Stimulated activated CD8-positive, alpha-beta memory T cell treated with anti-CD3 and anti-CD28 coated beads, Interleukin-12 subunit alpha, Interleukin-12 subunit beta, amount 100 ng/mL, for 1 hour (primary cell): ENCODE results near the gene FNDC3B.
"Not testable (repeated sequence)": the region's sequence is repeated elsewhere in the genome, so short reads cannot be mapped to it uniquely, and the experiment has no call there.

ENCODE experiments used
- DNase-seq: peaks from one replicate; pipeline ENCODE4 v3.0.0-alpha.2; 2020; ENCODE audit warnings: low read depth

FNDC3B gene

DNA sequence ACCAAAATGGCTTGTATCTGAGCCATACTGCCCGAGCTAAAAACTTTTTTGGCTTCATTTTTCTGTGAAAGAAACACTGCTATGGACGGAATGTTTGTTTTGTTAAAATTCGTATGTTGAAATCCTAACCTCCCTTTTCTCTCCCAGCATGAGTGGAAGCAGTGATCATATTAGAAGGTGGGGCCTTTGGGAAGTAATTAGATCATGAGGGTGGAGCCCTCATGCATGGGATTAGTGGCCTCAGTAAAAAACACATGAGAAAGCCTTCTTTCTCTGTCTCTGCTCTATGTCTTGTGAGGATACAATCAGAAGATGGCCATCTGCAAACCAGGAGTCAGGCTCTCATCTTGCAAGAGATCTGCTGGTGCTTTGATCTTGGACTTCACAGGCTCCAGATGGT is 7.4 kb upstream of the FNDC3B start:
- no peak for DNase-seq

DNA sequence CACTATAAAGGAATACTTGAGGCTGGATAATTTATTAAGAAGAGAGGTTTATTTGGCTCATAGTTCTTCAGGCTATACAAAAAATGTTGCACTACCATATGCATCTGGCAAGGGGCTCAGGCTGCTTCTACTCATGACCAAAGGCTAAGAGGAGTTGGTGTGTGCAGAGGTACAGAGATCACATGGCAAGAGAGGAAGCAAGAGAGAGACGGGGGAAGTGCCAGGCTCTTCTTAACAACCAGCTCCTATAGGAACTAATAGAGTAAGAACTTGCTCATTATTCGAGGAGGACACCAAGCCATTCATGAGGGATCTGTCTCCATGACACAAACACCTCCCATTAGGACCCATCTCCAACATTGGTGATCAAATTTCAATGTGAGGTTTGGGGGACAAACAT is 6.0 kb upstream of the FNDC3B start:
- no peak for DNase-seq

DNA sequence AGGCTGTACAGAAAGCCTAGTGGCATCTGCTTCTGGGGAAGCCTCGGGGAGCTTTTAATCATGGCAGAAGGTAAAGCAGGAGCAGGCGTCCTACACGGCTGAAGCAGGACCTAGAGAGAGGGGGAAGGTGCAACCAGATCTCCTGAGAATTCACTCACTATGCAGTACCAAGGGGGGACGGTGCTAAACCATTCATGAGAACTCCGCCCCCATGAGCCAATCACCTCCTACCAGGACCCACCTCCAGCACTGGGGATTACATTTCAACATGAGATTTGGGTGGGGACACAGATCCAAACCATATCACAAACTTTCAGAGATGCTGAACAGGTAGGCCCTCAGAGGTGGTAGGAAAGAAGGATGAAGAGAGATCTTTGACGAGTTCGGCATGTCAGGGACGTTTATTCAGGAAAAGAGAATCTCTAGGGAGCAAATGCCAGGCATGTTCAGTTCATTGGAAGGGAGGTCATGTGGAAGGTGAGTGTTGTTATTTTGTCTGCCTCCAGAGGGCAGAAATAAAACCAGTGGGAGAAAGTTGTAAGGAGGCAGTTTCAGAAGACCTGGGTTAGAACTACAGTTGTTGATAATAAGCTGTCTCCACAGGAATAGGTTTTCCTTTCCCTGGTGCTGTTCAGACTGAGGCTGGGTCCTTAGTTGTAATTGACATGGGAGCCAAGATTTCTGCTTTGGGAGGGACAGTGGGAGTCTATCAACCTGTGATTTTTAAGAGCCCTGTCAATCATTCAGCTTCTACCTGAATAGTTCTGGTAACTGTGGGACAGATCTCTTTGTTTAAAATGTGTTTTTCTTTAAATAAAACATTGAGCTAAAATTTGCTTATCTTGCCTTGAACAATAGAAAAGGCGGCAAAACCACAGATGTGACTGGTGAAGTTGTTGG is 4.3 kb upstream of the FNDC3B start:
- no peak for DNase-seq

DNA sequence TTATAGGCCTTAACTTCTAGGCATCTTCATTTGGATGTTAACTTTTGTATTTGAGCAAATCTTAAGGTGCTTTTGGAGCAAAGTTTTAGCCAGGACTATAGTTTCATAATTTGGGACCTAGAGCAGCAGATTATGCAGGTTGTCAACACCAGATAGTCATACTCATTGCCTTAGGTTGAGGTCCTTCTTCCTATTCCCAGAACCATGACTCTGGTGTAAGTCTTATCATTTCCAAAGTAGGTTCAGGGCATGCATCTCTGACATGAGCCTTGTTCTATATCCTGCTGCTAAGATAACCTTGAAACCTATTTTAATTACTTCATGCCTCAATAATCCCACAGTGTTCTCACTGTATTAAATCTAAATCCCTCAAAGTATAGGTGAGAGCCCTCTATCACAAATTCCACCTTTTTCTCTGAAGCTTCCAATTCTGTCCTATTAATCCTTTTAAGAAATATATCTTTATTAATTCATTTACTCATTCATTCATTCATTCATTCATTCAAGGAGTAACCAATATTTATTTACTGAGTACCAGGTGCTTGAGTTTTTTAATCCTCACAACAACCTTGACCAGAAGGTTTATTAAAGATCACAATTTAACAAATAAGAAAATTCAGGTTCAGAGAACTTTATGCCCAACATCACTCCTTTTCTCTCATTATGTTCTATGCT is 2.7 kb upstream of the FNDC3B start:
- no peak for DNase-seq

DNA sequence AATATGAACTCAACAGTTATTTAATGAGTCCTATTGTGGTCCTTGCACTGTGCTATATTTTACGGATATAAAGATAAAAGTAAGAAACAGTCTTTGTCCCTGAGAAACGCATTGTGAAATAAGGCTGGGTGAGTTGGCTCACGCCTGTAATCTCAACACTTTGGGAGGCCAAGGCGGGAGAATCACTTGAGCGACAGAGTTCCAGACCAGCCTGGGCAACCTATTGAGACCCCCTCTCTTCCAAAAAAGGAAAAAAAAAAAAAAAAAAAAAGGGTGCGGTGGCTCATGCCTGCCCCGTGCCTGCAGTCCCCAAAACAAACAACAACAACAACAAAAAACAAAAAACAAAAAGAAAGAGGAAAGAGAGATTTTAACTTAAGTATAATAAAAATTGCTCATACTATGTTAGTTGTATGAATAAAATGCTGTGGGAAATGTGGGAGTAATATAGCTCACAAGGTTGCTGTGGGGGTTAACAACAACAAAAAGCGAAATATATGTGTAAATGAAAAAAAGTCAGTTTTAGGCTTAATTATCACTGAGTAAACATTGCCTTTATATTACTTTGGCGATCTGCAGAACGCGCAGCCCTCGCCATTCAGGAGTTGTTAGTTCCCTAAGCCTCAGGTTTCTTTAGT is 461 bp upstream of the FNDC3B start:
- no peak for DNase-seq

DNA sequence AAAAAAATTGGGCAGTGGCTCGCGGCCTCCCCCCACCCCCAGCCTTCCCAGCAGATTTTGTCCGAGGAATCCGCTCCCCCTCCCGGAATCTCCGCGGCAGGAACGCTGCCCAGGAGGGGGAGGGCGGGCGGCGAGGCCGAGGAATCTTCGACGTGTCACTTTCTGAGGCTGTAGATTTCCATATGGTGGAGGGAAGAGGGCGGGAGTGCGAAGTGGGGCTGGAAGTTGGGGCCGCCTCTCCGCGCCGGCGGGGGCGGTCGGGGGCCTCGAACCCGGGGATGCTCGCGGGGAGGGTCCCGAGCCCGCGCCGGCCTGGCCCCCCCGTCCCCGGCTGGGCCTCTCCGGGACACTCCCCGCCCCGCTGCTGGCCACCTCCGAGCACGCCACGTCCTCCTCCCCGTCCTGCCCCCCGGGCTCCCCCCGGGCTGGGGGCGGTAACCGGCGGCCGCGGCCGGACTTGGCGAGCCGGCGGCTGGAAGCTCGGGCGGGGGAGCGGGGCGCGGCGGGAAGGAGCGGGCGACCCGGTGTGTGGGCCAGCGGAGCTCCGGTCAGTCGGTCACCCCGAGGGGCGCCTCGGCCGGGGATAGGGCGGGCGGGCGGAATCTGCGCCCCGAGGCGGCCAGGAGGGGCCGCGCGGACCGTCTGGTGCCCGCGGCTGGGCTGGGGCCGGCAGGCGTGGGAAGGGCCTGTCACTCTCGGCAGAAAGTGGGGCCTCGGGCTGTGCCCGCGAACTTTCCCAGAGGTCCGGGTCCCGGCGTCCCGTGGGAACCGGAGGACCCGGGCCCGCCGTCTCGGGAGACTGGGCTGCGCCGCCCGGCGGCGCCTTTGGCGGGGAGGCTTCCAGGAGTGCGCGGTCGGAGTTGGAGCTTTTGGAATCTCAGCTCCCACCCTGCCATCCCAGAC is 951 bp downstream of the FNDC3B start:
- DNase-seq: no peak

DNA sequence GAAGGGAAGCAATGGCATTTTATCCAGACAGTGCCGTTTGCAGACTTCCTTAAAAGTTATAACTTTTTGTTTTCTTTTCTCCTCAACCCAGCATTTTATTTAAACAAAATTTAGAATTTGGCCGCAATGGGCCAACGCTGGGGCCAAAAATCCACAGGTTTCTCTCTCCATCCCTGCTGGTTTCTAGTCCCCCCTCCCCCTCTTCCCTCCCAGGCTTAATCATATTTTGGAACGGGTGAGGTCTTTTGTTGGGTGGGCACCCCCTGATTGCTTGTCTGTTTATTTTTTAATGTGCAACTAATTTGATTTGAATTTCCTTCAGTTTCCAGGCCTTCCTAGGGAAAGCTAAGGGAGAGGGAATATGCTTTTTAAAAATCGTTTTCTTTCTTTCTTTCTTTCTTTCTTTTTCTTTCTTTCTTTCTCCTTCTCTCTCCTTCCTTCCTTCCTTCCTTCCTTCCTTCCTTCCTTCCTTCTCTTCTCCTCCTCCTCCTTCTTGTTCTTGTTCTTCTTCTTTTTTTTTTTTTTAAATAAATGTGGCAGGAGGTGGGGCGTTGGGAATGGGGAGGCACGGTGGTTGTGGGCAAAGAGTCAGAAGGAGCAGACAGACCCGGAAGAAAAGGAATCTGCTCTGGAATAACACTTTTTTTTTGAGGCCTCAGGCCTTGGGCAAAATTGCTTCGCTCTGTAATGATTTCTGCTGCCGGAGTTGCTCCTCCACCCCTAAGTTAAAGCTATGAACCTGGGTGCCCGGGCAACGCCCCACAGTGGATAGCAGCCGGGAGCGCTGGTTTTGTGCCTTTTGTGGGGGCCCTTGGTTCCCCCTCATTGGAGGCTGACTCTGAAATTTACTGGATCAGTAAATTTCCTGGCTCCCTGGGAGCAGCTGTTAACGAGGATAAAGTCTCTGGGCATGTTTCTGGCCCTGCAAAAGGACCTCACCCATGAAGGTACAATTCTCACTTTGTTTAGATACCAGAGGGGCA is 1.9 kb downstream of the FNDC3B start:
- DNase-seq: no peak

DNA sequence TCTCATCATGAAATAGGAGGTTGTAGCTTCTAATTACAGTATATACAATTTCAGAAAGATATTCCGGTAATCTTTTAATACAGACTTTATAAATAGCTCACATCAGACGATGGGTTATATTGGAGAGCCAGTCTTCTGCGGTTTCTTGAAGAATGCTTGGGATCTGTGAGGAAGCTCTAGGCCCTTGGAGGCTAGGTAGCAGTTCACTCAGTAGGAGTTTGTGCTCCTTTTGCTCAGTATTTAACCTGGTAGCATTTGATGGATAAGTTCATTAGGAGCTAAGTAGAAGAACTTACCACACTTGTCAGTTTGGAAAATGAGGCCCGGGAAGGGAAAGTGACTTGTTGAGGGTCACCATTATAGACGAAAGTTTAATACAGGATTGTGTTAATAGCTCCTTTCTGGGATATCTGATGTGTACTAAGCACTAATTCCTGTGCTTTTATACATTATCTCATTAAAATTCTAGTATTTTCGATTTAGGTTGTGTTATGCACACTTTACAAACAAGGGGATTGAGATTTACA is 2.8 kb downstream of the FNDC3B start:
- DNase-seq: no peak

DNA sequence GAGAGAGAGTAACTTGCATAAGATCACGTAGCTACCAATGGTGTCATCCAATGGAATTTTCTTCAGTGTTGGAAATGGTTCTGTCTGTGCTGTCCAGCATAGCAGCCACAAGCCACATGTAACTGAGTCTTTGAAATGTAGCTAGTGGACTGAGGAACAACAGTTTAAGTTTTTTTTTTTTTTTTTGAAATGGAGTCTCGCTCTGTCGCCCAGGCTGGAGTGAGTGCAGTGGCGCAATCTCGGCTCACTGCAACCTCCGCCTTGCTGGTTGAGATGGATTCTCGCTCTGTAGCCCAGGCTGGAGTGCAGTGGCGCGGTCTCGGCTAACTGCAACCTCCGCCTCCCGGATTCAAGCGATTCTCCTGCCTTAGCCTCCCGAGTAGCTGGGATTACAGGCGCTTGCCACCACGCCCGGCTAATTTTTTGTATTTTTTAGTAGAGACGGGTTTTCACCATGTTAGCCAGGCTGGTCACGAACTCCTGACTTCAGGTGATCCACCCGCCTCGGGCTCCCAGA is 3.3 kb downstream of the FNDC3B start:
- DNase-seq: not testable (repeated sequence)

DNA sequence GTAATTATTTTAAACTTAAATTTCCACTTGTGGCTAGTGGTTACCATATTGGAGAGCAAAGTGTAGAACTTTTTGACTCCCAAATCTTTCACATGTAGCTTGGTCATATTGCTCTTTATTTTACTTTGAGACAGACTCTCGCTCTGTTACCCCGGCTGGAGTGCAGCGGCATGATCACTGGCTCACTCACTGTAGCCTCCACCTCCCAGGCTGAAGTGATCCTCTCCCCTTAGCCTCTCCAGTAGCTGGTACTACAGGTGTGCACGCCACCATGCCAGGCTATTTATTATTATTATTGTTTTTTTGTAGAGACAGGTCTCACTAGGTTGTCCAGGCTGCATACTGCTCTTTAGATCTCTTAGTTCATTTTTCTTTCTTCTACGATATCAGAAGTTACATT is 3.9 kb downstream of the FNDC3B start:
- DNase-seq: no peak

DNA sequence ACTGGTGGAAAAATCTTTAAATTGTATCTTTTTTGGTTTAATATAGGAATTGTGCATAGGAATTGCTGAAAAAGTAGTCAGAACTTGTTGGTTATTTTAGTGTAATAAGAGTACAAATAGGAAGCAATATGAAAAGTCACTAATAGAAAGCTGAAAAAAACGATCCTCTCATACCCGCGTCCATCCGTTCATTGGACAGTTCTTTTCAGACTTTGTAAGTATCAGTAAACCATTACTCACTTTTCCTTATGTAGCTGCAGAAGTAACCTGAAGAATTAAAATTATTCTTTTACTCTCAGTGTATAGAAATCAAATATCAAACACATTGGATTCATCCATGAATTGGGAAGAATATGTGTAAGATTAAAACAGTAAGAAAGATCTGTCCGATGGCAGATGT is 4.4 kb downstream of the FNDC3B start:
- no peak for DNase-seq

DNA sequence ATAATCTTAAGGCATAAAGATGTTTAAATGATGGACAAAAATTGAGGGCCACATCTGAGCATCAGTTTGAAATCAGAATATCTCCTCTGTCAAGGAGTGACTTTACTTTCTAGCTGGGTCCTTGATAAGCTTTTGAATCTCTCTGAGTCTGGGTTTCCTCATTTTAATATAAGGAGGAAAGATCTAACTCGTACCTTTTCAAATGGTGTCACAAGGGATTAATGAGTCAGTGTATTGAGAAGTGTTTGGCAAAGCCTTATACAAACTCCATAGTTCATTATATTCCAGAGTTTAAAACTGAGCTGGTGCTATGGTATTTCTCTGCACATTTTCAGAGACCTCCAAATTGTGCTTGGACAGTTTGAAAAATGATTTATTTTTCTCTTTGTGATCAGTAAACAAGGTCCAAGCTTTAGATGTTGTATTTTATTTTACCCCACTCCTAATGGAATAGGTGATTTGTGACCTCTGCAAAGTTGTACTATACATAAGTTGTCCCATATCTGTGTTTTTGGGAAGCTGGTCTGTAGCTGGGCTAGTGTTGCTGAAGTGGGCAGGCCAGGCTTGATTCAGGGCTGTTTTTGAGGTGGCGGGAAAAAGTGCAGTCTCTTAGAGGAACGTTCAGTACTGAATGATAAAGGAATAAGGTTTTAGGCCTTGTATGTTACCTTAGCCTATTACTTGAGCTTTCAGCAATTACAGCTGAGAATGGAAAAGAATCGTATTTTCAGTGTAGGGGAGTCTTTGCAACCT is 5.6 kb downstream of the FNDC3B start:
- DNase-seq: no peak

DNA sequence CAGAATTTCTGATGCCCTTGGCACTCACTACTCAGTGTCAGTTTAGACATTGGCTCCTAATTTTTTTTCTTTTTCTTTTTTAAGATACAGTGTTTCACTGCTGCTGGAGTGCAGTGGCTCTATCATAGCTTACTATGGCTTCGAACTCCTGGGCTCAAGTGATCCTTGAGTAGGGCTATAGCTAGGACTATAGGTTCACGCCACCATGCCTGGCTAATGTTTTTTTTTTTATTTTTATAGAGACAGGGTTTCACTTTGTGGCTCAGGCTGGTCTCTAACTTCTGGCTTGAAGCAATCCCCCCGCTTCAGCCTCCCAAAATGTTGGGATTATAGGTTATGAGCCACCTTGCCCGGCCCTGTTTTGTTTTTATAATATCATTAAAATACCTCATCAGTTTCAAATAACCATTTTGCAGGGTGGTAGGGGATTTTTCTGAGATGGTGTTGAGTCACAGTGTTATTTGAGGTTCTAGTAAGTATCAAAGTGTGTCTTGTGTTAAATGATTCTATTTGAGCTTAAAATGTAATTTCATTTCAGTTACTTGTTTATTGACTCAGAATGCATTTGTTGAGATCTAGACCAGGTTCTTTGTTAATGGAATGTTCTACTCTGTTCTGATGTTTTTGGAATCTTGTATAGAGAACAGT is 7.0 kb downstream of the FNDC3B start:
- no peak for DNase-seq

DNA sequence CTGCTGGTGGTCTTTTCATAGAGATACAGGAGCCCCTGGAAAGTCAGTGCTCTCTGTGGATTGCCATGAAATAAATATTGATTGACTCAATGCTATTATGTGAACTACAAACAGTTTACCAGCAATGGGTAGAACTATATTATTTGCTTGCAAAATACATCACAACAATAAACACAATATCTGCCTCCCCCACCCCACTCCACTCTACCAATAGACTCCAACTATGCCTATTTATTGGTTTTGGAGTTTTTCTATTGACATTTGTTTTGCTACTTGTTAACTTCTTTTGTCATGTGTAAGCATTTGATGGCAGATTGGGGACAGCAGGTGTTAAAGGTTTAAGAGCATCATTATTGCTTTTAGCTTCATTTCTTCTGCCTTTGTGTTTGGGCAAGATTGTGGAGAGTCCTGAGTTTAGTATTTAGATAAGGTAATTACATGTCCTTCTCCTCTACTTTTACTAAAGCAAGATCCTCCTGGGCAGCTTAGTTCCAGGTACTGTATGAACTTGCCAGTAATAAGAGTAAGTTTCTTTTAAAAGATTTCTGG is 8.3 kb downstream of the FNDC3B start:
- no peak for DNase-seq

DNA sequence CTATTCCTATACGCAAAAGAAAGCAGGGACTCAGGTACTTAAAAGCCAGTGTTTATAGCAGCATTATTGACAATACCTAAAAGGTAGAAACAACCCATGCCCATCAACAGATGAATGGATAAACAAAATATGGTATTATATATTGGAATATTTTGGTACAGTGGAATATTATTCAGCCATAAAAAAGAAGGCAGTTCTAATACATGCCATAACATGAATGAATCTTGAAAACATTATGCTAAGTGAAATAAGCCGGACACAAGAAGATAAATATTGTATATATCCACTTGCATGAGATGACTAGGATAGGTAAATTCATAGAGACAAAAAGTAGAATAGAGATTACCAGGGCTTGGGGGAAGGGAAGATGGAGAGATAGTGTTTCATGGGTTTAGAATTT is 9.2 kb downstream of the FNDC3B start:
- DNase-seq: no peak

DNA sequence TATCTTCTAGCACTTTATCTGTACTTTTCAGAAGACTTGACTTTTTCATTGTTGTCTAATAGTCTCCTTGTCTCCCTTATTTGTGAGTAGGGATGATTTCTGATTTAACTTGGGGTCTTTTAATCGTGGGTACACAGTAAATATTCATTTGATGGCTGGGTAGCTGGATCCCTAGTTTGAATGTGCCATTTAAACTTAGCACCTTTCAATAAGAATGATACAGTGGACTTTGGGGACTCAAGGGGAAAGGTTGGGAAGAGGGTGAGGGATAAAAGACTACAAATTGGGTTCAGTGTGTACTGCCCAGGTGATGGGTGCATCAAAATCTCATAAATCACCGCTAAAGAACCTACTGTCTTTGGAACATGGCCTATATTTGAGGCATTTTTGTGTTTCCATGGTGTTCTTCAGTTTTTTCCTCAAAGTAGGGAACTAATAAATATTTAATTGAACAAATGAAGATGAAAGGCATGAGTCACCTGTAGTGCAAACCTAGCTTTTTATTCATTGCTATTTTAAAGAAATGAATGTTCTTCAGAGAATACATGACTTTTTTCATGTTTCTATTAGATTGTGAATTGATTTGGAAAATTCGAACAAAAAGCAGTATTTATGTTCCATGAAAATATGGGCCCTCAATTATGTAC is 12.1 kb downstream of the FNDC3B start:
- DNase-seq: no peak

DNA sequence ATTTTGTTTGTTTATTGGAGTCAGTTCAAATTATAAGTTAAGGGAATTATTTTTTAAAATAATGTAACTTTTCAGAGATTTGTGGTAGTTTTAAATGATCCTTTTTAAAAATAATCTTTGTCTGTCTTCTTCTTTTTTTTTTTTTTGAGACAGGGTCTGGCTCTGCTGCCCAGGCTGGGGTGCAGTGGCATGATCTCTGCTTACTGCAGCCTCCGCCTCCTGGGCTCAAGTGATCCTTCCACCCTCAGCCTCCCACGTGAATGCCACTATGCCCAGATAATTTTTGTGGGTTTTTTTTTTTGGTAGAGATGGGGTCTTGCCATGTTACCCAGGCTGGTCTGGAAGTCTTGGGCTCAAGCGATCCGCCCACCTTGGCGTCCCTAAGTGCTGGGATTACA is 12.6 kb downstream of the FNDC3B start:
- DNase-seq: no peak

DNA sequence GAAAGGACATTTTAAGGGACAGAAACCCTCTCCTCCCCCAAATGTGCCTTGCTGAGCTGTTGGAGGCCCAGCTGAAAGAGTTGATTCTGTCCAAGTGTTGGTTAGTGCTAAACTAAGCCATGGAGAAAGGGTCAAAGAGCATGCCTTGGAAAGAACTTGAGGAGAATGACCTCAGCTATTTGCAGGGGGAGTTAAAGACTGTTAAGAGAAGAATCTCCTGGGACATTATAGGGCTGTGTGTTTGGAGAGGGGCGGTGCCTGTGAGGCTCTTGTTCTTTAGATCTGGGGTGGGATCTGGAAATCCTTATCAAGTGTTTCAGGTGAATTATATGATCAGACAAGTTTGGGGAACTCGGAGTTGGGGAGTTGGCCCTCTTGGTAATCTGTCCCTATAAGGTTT is 13.0 kb downstream of the FNDC3B start:
- DNase-seq: no peak
